NCI-H345 treated with DMSO at 0.1 percent for 48 hours (cell line): ENCODE data around the gene HES4.

Experiments used
- DNase-seq: peaks from one replicate; lab custom pipeline; 2025; ENCODE audit not compliant: unreplicated experiment; lab: John Stamatoyannopoulos, UW

HES4 gene

GRCh38 chr1:953524-954320 lies 46.2 kb downstream of the HES4 start:
- DNase-seq, result no peak

- DNase-seq, result no peak
Observed at GRCh38 chr1:952603-953002, 47.3 kb downstream of the HES4 start.

- no peak for DNase-seq
Observed at GRCh38 chr1:952201-952600, 47.7 kb downstream of the HES4 start.

GRCh38 chr1:951364-951763 lies 48.5 kb downstream of the HES4 start:
- no peak for DNase-seq

- no peak for DNase-seq
Observed at GRCh38 chr1:950881-951280, 49.0 kb downstream of the HES4 start.

GRCh38 chr1:950268-950667 lies 49.6 kb downstream of the HES4 start:
- DNase-seq, result no peak
